Subcutaneous adipose tissue (tissue), 4 donors: Measurements from ENCODE around the gene PBX3. TPM values are rescaled to one million over a fixed set of nuclear protein-coding genes. Genes with fewer than 3 reads are reported as not detected.

Experiments
- total RNA-seq, 4 donors: library from RNA; depleted of rRNA; stranded (reverse); fragments of >200 nt; gene quantifications; one replicate each; pipeline ENCODE4 v1.1.0, GENCODE V29; 2016
- TF ChIP-seq, protein P1 (sequence below): fragments of 450-650 bp; IDR thresholded peaks from one replicate; pipeline ENCODE4 v1.5.1; 2016; ENCODE audit warnings: low read depth, mild to moderate bottlenecking, control low read depth, antibody characterized with exemption, moderate library complexity

Gene PBX3
- total RNA-seq, 4 donors from 2014 or later, result 29.7 to 44.9 (median 35.4) TPM

DNA sequence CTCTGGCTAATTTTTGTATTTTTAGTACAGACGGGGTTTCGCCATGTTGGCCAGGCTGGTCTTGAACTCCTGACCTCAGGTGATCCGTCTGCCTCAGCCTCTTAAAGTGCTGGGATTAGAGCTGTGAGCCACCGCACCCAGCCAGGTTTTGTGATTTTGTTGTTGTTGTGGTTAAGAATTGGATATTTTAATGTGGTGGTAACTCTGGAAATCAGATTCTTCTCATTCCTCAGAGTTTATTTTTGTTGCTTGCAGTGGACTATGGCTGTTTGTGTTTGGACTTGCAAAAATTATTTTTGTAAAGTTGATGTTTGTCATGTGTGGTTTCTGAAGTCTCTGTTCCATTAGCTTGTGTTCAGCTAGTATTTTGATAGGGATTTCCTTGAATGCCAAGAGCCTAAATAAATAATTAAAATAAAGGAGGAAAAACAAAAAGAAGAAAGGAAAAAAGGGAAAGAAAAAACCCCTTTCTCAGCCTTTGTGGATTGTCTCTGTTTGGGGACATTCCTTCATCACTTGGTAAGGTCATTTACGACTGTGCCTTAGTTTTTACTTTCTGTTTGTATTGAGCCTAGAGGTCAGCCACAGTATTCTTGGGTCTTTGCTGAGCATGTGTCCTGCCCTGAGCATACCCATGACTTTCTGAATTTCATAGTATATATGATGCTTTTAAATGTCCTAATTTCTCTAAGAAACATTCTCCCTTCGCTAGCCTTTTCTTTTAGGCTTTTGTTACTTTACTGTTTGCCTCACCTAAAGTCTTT lies 37.3 kb downstream of the PBX3 start:
- TF ChIP-seq, protein P1, sequence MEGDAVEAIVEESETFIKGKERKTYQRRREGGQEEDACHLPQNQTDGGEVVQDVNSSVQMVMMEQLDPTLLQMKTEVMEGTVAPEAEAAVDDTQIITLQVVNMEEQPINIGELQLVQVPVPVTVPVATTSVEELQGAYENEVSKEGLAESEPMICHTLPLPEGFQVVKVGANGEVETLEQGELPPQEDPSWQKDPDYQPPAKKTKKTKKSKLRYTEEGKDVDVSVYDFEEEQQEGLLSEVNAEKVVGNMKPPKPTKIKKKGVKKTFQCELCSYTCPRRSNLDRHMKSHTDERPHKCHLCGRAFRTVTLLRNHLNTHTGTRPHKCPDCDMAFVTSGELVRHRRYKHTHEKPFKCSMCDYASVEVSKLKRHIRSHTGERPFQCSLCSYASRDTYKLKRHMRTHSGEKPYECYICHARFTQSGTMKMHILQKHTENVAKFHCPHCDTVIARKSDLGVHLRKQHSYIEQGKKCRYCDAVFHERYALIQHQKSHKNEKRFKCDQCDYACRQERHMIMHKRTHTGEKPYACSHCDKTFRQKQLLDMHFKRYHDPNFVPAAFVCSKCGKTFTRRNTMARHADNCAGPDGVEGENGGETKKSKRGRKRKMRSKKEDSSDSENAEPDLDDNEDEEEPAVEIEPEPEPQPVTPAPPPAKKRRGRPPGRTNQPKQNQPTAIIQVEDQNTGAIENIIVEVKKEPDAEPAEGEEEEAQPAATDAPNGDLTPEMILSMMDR, result no peak

- TF ChIP-seq, protein P1, result no peak
Observed at GRCh38 chr9:125785248-125785751, 38.1 kb downstream of the PBX3 start.

DNA sequence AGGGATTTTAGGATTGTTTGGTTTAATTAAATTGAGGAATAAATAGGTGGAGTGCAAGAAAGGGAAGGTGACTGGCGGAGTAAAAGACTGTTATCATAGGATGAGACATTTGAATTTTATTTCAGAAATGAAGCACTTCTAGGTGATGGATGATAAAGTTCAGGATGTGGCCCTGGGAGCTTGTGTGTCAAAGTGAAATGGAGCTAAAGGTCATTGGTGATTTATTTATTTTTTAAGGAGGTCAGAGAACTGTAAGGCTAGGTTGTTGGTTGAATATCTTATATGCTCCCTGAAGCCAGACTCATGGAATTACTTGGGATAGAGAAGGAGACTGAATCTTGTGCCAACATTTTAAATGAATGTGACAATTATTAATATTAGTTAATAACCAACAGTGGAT lies 40.5 kb downstream of the PBX3 start:
- TF ChIP-seq, protein P1, result no peak

GRCh38 chr9:125789196-125789595 lies 42.0 kb downstream of the PBX3 start:
- TF ChIP-seq, protein P1, result no peak

GRCh38 chr9:125794708-125795107 lies 47.5 kb downstream of the PBX3 start:
- TF ChIP-seq, protein P1, result no peak

DNA sequence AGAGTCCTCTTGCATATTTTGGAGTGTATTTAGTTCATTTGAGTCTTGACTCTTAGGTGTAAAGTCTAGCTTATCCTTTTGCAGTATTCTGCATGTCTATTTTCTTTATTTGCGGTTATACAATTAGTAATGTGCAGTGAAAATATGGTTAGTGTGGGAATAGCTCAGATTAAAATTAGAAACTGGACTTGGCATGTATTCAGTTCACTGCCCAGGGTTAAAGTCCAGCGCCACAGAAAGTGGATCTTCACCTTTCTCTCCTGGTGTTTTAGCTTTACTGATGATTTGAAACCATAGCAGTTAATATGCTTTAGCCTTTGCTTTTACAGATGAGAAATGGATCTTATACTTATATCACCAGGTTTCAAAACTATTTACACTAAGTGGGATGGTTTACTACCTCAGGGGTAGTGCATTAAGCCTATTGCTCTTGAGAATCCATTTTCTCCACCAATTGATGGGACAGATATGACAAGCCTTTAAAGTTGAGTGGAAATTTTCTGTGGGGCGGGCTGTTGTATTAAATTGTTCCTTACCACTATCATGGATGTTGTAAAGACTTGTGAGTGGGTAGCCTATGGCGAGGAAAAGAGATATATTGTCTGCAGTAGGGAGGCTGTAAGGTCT lies 48.9 kb downstream of the PBX3 start:
- TF ChIP-seq, protein P1, result no peak

DNA sequence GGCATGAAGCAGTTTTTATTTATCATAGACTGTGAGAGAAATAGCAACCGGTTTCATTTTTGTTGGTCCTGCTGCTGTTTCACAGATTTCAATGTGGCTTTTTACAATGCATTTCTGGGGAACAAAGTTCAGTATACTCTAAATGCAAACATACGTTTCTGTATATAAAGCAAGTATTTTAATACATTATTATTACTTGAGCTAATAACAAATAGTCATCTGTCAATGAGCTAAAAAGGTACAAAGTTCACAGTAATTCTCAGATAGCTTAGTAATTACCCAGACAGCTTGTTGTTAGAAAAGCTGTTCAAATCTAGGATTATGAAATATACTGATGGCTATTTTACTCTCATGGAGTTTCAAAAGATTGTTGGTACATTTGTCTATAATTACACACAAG lies 50.8 kb downstream of the PBX3 start:
- TF ChIP-seq, protein P1, result no peak
